SK-N-SH (cell line): Measurements from ENCODE around the gene CBX1. TPM values are rescaled to one million over a fixed set of nuclear protein-coding genes. Genes with fewer than 3 reads are reported as not detected.

Experiments used
- CTCF ChIA-PET: fragments of 300-600, 350-600 bp; formaldehyde crosslinking; extraction: SDS; loops from one replicate; lab custom pipeline; 2021; lab: Yijun Ruan, JAX
- POLR2A ChIA-PET: fragments of 350-600 bp; sonication (Branson Sonifier 250); formaldehyde crosslinking; extraction: SDS; loops from one replicate; lab custom pipeline; 2020; ENCODE audit warnings: antibody characterized with exemption, inconsistent platforms; lab: Yijun Ruan, JAX
- DNase-seq: peaks from one replicate; pipeline ENCODE4 v3.0.0; 2012
- H2AFZ ChIP-seq: fragments of 200-600 bp; sonication (generic); 2 replicates; pipeline ENCODE4 v1.8.1; 2016; ENCODE audit warnings: antibody characterized with exemption, mild to moderate bottlenecking, low read depth
- H3F3A ChIP-seq: fragments of 200-600 bp; sonication (generic); replicated peaks from 2 replicates; pipeline ENCODE3; 2016; ENCODE audit warnings: antibody characterized with exemption, mild to moderate bottlenecking; ENCODE audit not compliant: insufficient read depth
- H3K27ac ChIP-seq, 2 experiments: fragments of 200-500 bp in 1 of 2; fragments of 200-600 bp in 1 of 2; sonication (Bioruptor generic) in 1 of 2; sonication (generic), shearing (Covaris generic) in 1 of 2; 2 replicates each; pipeline versions ENCODE4 v1.5.1 to v1.6.1; 2014 to 2016; ENCODE audit warnings: low read depth in 2 of 2, inconsistent platforms in 1 of 2, low read length in 1 of 2, mild to moderate bottlenecking in 1 of 2, mixed read lengths in 1 of 2
- H3K27me3 ChIP-seq: fragments of 200-600 bp; sonication (generic), shearing (Covaris generic); 2 replicates; pipeline ENCODE4 v1.6.1; 2016; ENCODE audit warnings: mixed run types; ENCODE audit not compliant: insufficient read depth
- H3K36me3 ChIP-seq, 2 experiments: fragments of 200-500 bp in 1 of 2; fragments of 200-600 bp in 1 of 2; sonication (Bioruptor generic) in 1 of 2; sonication (generic) in 1 of 2; replicated peaks in 1 of 2; 2 replicates each; pipeline versions ENCODE3 to v1.5.1; 2014 to 2016; ENCODE audit warnings: low read length in 1 of 2, mild to moderate bottlenecking in 1 of 2; ENCODE audit not compliant: insufficient read depth in 2 of 2, control insufficient read depth in 1 of 2
- H3K4me1 ChIP-seq, 2 experiments: fragments of 200-500 bp in 1 of 2; fragments of 200-600 bp in 1 of 2; sonication (Bioruptor generic) in 1 of 2; sonication (generic), shearing (Covaris generic) in 1 of 2; 2 replicates each; pipeline versions ENCODE4 v1.5.1 to v1.6.1; 2014 to 2016; ENCODE audit warnings: low read depth in 1 of 2, low read length in 1 of 2, mixed run types in 1 of 2; ENCODE audit not compliant: insufficient read depth in 2 of 2, control insufficient read depth in 1 of 2
- H3K4me2 ChIP-seq: fragments of 200-600 bp; sonication (generic), shearing (Covaris generic); 2 replicates; pipeline ENCODE4 v1.6.1; 2017; ENCODE audit warnings: mixed run types
- H3K4me3 ChIP-seq, 2 experiments: fragments of 200-500 bp in 1 of 2; fragments of 200-600 bp in 1 of 2; sonication (Bioruptor generic) in 1 of 2; sonication (generic), shearing (Covaris generic) in 1 of 2; 2 replicates each; pipeline versions ENCODE4 v1.5.1 to v1.8.1; 2014 to 2016; ENCODE audit warnings: low read depth in 2 of 2, inconsistent platforms in 1 of 2, low read length in 1 of 2, mild to moderate bottlenecking in 1 of 2, mixed read lengths in 1 of 2, moderate library complexity in 1 of 2
- H3K79me2 ChIP-seq: fragments of 200-600 bp; sonication (generic); 2 replicates; pipeline ENCODE4 v1.8.1; 2017; ENCODE audit warnings: mild to moderate bottlenecking; ENCODE audit not compliant: insufficient read depth
- H3K9ac ChIP-seq: fragments of 200-600 bp; sonication (generic); 2 replicates; pipeline ENCODE4 v1.6.1; 2017; ENCODE audit warnings: mixed run types
- H3K9me2 ChIP-seq: fragments of 200-600 bp; sonication (generic); 2 replicates; pipeline ENCODE4 v1.6.1; 2017; ENCODE audit warnings: mixed run types
- H3K9me3 ChIP-seq: fragments of 200-600 bp; sonication (generic); 2 replicates; pipeline ENCODE4 v1.6.1; 2017; ENCODE audit warnings: mixed run types, mild to moderate bottlenecking, moderate library complexity
- H4K20me1 ChIP-seq: fragments of 200-600 bp; sonication (generic); 2 replicates; pipeline ENCODE4 v1.6.1; 2017; ENCODE audit warnings: mild to moderate bottlenecking, mixed run types; ENCODE audit not compliant: insufficient read depth
- ELF1 ChIP-seq: IDR thresholded peaks from 2 replicates; pipeline ENCODE4 v1.4.0; 2012
- EZH2phosphoT487 ChIP-seq: fragments of 200-600 bp; sonication (generic); IDR thresholded peaks from 2 replicates; pipeline ENCODE4 v1.6.1; 2017; ENCODE audit warnings: low read depth, mixed run types, mild to moderate bottlenecking, antibody characterized with exemption, moderate library complexity, borderline replicate concordance
- GABPA ChIP-seq: IDR thresholded peaks from 2 replicates; pipeline ENCODE4 v1.4.0; 2012; ENCODE audit warnings: low read depth, mild to moderate bottlenecking
- GATA2 ChIP-seq: sonication (generic); formaldehyde crosslinking; IDR thresholded peaks from 2 replicates; pipeline ENCODE4 v1.5.0; 2020; ENCODE audit warnings: mild to moderate bottlenecking, missing genetic modification reagents
- MEF2A ChIP-seq: IDR thresholded peaks from 2 replicates; pipeline ENCODE4 v1.4.0; 2012; ENCODE audit warnings: low read depth, borderline replicate concordance
- MXI1 ChIP-seq: IDR thresholded peaks from 2 replicates; pipeline ENCODE4 v1.6.1; 2012; ENCODE audit warnings: mild to moderate bottlenecking, low read depth, low read length, improper control_type of control experiment
- NFIC ChIP-seq: IDR thresholded peaks from 2 replicates; pipeline ENCODE4 v1.4.0; 2012; ENCODE audit warnings: borderline replicate concordance
- RCOR1 ChIP-seq: fragments of 150-350 bp; IDR thresholded peaks from 2 replicates; pipeline ENCODE4 v1.6.1; 2017; ENCODE audit warnings: antibody characterized with exemption, low read length
- RFX5 ChIP-seq: IDR thresholded peaks from 2 replicates; pipeline ENCODE4 v1.6.1; 2012; ENCODE audit warnings: mild to moderate bottlenecking, improper control_type of control experiment, low read length
- RXRA ChIP-seq: IDR thresholded peaks from 2 replicates; pipeline ENCODE4 v1.4.0; 2012; ENCODE audit warnings: low read depth, mild to moderate bottlenecking, borderline replicate concordance
- SIN3A ChIP-seq: IDR thresholded peaks from 2 replicates; pipeline ENCODE4 v1.6.1; 2012; ENCODE audit warnings: low read depth, mild to moderate bottlenecking, low read length, moderate library complexity, borderline replicate concordance
- TAF1 ChIP-seq: IDR thresholded peaks from 2 replicates; pipeline ENCODE4 v1.6.1; 2012; ENCODE audit warnings: low read depth, mild to moderate bottlenecking, low read length, moderate library complexity, borderline replicate concordance
- TEAD4 ChIP-seq: IDR thresholded peaks from 2 replicates; pipeline ENCODE4 v1.4.0; 2012; ENCODE audit warnings: mild to moderate bottlenecking, borderline replicate concordance; ENCODE audit not compliant: insufficient read depth
- YY1 ChIP-seq: IDR thresholded peaks from 2 replicates; pipeline ENCODE4 v1.4.0; 2012; ENCODE audit warnings: low read depth, mild to moderate bottlenecking
- WGBS: methylation state at CpG from one replicate; pipeline ENCODE4 v1.1.6; 2017; ENCODE audit warnings: low lambda C conversion rate; 5-methylcytosine and 5-hydroxymethylcytosine counted together
- polyA plus RNA-seq, 3 experiments: library from polyadenylated mRNA; depleted of rRNA; stranded (reverse); fragments of >200 nt; gene quantifications; 2 replicates each; pipeline ENCODE4 v1.2.3, GENCODE V29; 2012
- TF ChIP-seq, protein P1 (sequence below): IDR thresholded peaks from 2 replicates; pipeline ENCODE4 v1.4.0; 2012; ENCODE audit warnings: low read depth
- TF ChIP-seq, protein P2 (sequence below): IDR thresholded peaks from 2 replicates; pipeline ENCODE4 v1.4.0; 2012; ENCODE audit warnings: low read depth, borderline replicate concordance
- TF ChIP-seq, protein P3 (sequence below): fragments of 150-350 bp; IDR thresholded peaks from 2 replicates; pipeline ENCODE4 v1.6.1; 2017; ENCODE audit warnings: antibody characterized with exemption, low read length, low read depth, borderline replicate concordance
- TF ChIP-seq, protein P4 (sequence below): IDR thresholded peaks from 2 replicates; pipeline ENCODE4 v1.6.1; 2012; ENCODE audit warnings: mild to moderate bottlenecking, low read depth, low read length, moderate library complexity
- TF ChIP-seq, protein P5 (sequence below): IDR thresholded peaks from 2 replicates; pipeline ENCODE4; 2012

CBX1 gene
- polyA plus RNA-seq, 1 of the 3 experiments (the other 2 are of a cell fraction): 102 TPM

DNA sequence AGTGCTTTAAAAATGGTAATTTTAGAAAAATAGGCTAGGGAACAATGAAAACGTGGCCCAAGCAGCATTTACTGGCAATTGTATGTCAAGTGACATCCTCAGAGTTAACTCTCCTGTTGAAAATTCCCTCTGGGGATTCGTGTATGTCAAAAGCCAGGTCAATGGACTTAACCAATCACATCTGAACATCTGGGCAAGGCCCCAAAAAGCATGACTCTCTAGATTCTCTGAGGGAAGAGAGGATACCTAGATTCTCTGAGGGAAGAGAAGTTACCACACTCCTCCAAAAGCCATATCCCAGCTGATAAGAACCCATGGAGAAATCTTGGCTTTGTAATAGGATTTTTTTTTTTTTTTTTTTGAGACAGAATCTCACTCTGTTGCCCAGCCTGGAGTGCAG is 29.6 kb downstream of the CBX1 start:
- no peaks in the 10 kb centered on the region for H3K27me3 ChIP-seq
- H3K4me3 ChIP-seq: no peak overlapping the region
- H3K9ac ChIP-seq: no peak overlapping the region
- 83% methylated on average over 2 of the region's 2 CpGs for WGBS
- TF ChIP-seq, protein P1, sequence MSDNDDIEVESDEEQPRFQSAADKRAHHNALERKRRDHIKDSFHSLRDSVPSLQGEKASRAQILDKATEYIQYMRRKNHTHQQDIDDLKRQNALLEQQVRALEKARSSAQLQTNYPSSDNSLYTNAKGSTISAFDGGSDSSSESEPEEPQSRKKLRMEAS: no peak
- no peak for TF ChIP-seq TAF1
- TF ChIP-seq RXRA: no peak
- TF ChIP-seq MXI1: no peak
- no peak for TF ChIP-seq RFX5
- TF ChIP-seq, protein P2, sequence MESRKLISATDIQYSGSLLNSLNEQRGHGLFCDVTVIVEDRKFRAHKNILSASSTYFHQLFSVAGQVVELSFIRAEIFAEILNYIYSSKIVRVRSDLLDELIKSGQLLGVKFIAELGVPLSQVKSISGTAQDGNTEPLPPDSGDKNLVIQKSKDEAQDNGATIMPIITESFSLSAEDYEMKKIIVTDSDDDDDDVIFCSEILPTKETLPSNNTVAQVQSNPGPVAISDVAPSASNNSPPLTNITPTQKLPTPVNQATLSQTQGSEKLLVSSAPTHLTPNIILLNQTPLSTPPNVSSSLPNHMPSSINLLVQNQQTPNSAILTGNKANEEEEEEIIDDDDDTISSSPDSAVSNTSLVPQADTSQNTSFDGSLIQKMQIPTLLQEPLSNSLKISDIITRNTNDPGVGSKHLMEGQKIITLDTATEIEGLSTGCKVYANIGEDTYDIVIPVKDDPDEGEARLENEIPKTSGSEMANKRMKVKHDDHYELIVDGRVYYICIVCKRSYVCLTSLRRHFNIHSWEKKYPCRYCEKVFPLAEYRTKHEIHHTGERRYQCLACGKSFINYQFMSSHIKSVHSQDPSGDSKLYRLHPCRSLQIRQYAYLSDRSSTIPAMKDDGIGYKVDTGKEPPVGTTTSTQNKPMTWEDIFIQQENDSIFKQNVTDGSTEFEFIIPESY: no peak
- no peak for TF ChIP-seq EZH2phosphoT487
- TF ChIP-seq, protein P3, sequence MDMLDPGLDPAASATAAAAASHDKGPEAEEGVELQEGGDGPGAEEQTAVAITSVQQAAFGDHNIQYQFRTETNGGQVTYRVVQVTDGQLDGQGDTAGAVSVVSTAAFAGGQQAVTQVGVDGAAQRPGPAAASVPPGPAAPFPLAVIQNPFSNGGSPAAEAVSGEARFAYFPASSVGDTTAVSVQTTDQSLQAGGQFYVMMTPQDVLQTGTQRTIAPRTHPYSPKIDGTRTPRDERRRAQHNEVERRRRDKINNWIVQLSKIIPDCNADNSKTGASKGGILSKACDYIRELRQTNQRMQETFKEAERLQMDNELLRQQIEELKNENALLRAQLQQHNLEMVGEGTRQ: no peak
- no peak for TF ChIP-seq SIN3A
- no peak for TF ChIP-seq TEAD4
- TF ChIP-seq ELF1: no peak
- no peak for TF ChIP-seq NFIC
- H3K4me1 ChIP-seq: no peaks in the 10 kb centered on the region; a peak in 1 of 4 replicates
- H3K27ac ChIP-seq: no peak overlapping the region
- H4K20me1 ChIP-seq: peaks cover 13% of the 10 kb centered on the region; the same call in 1 of the 2 replicates
- peaks cover 74 to 96% of the 10 kb centered on the region in 2 experiments for H3K36me3 ChIP-seq
- no peak for DNase-seq
- no peak overlapping the region for H2AFZ ChIP-seq
- H3K4me2 ChIP-seq: no peak overlapping the region
- H3K9me3 ChIP-seq: no peaks in the 10 kb centered on the region
- H3K79me2 ChIP-seq: peaks cover 53% of the 10 kb centered on the region
- no peaks in the 10 kb centered on the region for H3K9me2 ChIP-seq
- ChIA-PET CTCF (interaction anchor here (0.6 to 44.3 kb wide), 6 partner anchors 9 to 125 kb away, joined by 3 to 1200 read pairs (median 27); partner anchors contain the start of genes COPZ2 and NFE2L1), POLR2A (interaction anchor here (0.8 kb wide), 1 partner anchor 45 kb away, joined by 3 read pairs; no protein-coding TSS in a partner anchor)
- peaks cover 73% of the 10 kb centered on the region for H3F3A ChIP-seq

DNA sequence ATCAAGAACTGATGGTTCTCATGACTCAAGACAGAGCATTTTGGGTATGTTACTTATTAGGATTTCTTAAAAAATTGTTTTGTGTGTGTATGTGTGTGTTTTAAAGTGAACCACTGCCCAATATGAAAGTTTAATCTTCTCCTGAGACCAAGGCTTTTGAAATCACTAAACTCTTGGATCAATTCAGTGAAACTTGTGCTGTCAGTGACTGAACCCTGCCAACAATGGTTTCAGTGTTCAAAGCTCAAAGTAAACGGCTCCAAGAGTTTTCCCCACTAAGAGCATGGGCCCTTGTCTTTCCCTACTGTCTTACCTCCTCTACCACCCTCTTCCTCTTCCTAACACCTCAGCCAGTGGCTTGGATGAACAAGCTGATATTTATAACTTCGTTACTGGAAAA is 31.1 kb downstream of the CBX1 start:
- peaks cover 53% of the 10 kb centered on the region for H3K79me2 ChIP-seq
- H3K9ac ChIP-seq: no peak overlapping the region
- H3K4me3 ChIP-seq: no peak overlapping the region
- H3K9me3 ChIP-seq: no peaks in the 10 kb centered on the region
- CTCF ChIA-PET: interaction anchor here (1.1 to 44.3 kb wide), 4 partner anchors 9 to 61 kb away, joined by 4 to 1200 read pairs (median 22); partner anchors contain the start of gene COPZ2
- H3K36me3 ChIP-seq: peaks cover 70 to 93% of the 10 kb centered on the region in 2 experiments
- no peaks in the 10 kb centered on the region for H3K27me3 ChIP-seq
- no peaks in the 10 kb centered on the region; a peak in 1 of 4 replicates for H3K4me1 ChIP-seq
- no peak overlapping the region for H3K4me2 ChIP-seq
- no peak overlapping the region for H2AFZ ChIP-seq
- whole genome bisulfite sequencing: 71% methylated on average over 2 of the region's 2 CpGs
- no peak overlapping the region for H3K27ac ChIP-seq
- peaks cover 13% of the 10 kb centered on the region; the same call in 1 of the 2 replicates for H4K20me1 ChIP-seq
- no peak for DNase-seq
- POLR2A ChIA-PET: no interaction called here
- H3F3A ChIP-seq: peaks cover 62% of the 10 kb centered on the region
- no peaks in the 10 kb centered on the region for H3K9me2 ChIP-seq
- TF ChIP-seq, protein P4, sequence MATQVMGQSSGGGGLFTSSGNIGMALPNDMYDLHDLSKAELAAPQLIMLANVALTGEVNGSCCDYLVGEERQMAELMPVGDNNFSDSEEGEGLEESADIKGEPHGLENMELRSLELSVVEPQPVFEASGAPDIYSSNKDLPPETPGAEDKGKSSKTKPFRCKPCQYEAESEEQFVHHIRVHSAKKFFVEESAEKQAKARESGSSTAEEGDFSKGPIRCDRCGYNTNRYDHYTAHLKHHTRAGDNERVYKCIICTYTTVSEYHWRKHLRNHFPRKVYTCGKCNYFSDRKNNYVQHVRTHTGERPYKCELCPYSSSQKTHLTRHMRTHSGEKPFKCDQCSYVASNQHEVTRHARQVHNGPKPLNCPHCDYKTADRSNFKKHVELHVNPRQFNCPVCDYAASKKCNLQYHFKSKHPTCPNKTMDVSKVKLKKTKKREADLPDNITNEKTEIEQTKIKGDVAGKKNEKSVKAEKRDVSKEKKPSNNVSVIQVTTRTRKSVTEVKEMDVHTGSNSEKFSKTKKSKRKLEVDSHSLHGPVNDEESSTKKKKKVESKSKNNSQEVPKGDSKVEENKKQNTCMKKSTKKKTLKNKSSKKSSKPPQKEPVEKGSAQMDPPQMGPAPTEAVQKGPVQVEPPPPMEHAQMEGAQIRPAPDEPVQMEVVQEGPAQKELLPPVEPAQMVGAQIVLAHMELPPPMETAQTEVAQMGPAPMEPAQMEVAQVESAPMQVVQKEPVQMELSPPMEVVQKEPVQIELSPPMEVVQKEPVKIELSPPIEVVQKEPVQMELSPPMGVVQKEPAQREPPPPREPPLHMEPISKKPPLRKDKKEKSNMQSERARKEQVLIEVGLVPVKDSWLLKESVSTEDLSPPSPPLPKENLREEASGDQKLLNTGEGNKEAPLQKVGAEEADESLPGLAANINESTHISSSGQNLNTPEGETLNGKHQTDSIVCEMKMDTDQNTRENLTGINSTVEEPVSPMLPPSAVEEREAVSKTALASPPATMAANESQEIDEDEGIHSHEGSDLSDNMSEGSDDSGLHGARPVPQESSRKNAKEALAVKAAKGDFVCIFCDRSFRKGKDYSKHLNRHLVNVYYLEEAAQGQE: no peak
- TF ChIP-seq RCOR1 (no peak), MEF2A (no peak), GATA2 (CRISPR knock-in tag) (no peak), TAF1 (no peak), GABPA (no peak), YY1 (no peak), RXRA (no peak), ELF1 (no peak)
- TF ChIP-seq, protein P1: no peak
- TF ChIP-seq, protein P5, sequence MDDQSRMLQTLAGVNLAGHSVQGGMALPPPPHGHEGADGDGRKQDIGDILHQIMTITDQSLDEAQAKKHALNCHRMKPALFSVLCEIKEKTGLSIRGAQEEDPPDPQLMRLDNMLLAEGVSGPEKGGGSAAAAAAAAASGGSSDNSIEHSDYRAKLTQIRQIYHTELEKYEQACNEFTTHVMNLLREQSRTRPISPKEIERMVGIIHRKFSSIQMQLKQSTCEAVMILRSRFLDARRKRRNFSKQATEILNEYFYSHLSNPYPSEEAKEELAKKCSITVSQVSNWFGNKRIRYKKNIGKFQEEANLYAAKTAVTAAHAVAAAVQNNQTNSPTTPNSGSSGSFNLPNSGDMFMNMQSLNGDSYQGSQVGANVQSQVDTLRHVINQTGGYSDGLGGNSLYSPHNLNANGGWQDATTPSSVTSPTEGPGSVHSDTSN: no peak
